HEK293 (cell line): ENCODE measurements around the gene PRKACB.
A peak's percentile ranks its signal among the peaks of the same experiment; 100 is the strongest.

Experiments used
- CTCF ChIA-PET: fragments of 350-600 bp; formaldehyde crosslinking; extraction: SDS; loops from one replicate; lab custom pipeline; 2021; ENCODE audit warnings: antibody characterized with exemption; lab: Yijun Ruan, JAX
- POLR2A ChIA-PET: fragments of 300-600 bp; formaldehyde crosslinking; extraction: SDS; loops from one replicate; lab custom pipeline; 2020; ENCODE audit warnings: antibody characterized with exemption, inconsistent platforms; lab: Yijun Ruan, JAX
- H3K27ac ChIP-seq: fragments of 200-500 bp; sonication (Bioruptor generic); 2 replicates; pipeline ENCODE4 v1.5.1; 2014; ENCODE audit warnings: low read depth, low read length, control low read depth, inconsistent platforms; ENCODE audit errors: extremely low read depth
- H3K36me3 ChIP-seq, 2 experiments: fragments of 200-500 bp in 1 of 2; sonication (Bioruptor generic) in 1 of 2; 1 replicate in 1 of 2; 2 replicates in 1 of 2; pipeline ENCODE4 v1.5.1; 2014 to 2017; ENCODE audit warnings: inconsistent platforms in 2 of 2, low read length in 2 of 2; ENCODE audit not compliant: control insufficient read depth in 2 of 2, insufficient read depth in 1 of 2
- H3K4me1 ChIP-seq: fragments of 200-500 bp; sonication (Bioruptor generic); 2 replicates; pipeline ENCODE4 v1.5.1; 2014; ENCODE audit warnings: mild to moderate bottlenecking, low read length, inconsistent platforms; ENCODE audit not compliant: control insufficient read depth, insufficient read depth
- H3K4me3 ChIP-seq: 2 replicates; pipeline ENCODE4 v1.5.1; 2011; ENCODE audit warnings: low read depth, mild to moderate bottlenecking, control low read depth, low read length, moderate library complexity
- H3K9me3 ChIP-seq: fragments of 200-500 bp; sonication (Bioruptor generic); 2 replicates; pipeline ENCODE4 v1.5.1; 2014; ENCODE audit warnings: low read depth, low read length, inconsistent platforms; ENCODE audit not compliant: control insufficient read depth, insufficient read depth
- FEZF1 ChIP-seq: fragments of 450-650 bp; formaldehyde crosslinking; IDR thresholded peaks from 2 replicates; pipeline ENCODE4 v1.5.1; 2016; ENCODE audit warnings: missing biosample characterization, missing genetic modification characterization
- GLIS2 ChIP-seq: fragments of 450-650 bp; formaldehyde crosslinking; IDR thresholded peaks from 2 replicates; pipeline ENCODE4 v1.5.1; 2016; ENCODE audit warnings: missing biosample characterization, missing genetic modification characterization
- TRIM28 ChIP-seq: IDR thresholded peaks from 2 replicates; pipeline ENCODE4 v1.6.1; 2011; ENCODE audit warnings: low read length, control low read depth, borderline replicate concordance
- YY2 ChIP-seq: fragments of 450-650 bp; formaldehyde crosslinking; IDR thresholded peaks from 2 replicates; pipeline ENCODE4 v1.5.1; 2016; ENCODE audit warnings: missing biosample characterization, missing genetic modification characterization
- ZBTB1 ChIP-seq: fragments of 450-650 bp; formaldehyde crosslinking; IDR thresholded peaks from 2 replicates; pipeline ENCODE4 v1.5.1; 2016; ENCODE audit warnings: missing biosample characterization, missing genetic modification characterization
- ZBTB7A ChIP-seq: fragments of 450-650 bp; formaldehyde crosslinking; IDR thresholded peaks from 2 replicates; pipeline ENCODE4 v1.5.1; 2016; ENCODE audit warnings: low read depth, missing biosample characterization, missing genetic modification characterization
- ZFHX2 ChIP-seq: fragments of 450-650 bp; formaldehyde crosslinking; conservative IDR thresholded peaks from 2 replicates; pipeline ENCODE4 v1.5.1; 2016; ENCODE audit warnings: missing biosample characterization, missing genetic modification characterization
- ZFP37 ChIP-seq: fragments of 450-650 bp; formaldehyde crosslinking; IDR thresholded peaks from 2 replicates; pipeline ENCODE4 v1.5.1; 2016; ENCODE audit warnings: missing biosample characterization, missing genetic modification characterization
- ZIC2 ChIP-seq: fragments of 450-650 bp; formaldehyde crosslinking; IDR thresholded peaks from 2 replicates; pipeline ENCODE4 v1.5.1; 2016; ENCODE audit warnings: missing biosample characterization, missing genetic modification characterization
- ZNF114 ChIP-seq: fragments of 450-650 bp; formaldehyde crosslinking; IDR thresholded peaks from 2 replicates; pipeline ENCODE4 v1.5.0; 2017; ENCODE audit warnings: missing biosample characterization, missing genetic modification characterization
- ZNF157 ChIP-seq: fragments of 450-650 bp; formaldehyde crosslinking; IDR thresholded peaks from 2 replicates; pipeline ENCODE4 v1.5.1; 2016; ENCODE audit warnings: missing biosample characterization, missing genetic modification characterization
- ZNF184 ChIP-seq: fragments of 450-650 bp; IDR thresholded peaks from 2 replicates; pipeline ENCODE4 v1.5.1; 2018; ENCODE audit warnings: missing biosample characterization, mild to moderate bottlenecking, missing genetic modification characterization
- ZNF202 ChIP-seq: fragments of 450-650 bp; formaldehyde crosslinking; IDR thresholded peaks from 2 replicates; pipeline ENCODE4 v1.5.1; 2016; ENCODE audit warnings: missing biosample characterization, missing genetic modification characterization, borderline replicate concordance
- ZNF221 ChIP-seq: fragments of 450-650 bp; formaldehyde crosslinking; IDR thresholded peaks from 2 replicates; pipeline ENCODE4 v1.5.1; 2017; ENCODE audit warnings: missing biosample characterization, missing genetic modification characterization, borderline replicate concordance
- ZNF701 ChIP-seq: fragments of 450-650 bp; formaldehyde crosslinking; IDR thresholded peaks from 2 replicates; pipeline ENCODE4 v1.5.1; 2016; ENCODE audit warnings: missing biosample characterization, missing genetic modification characterization
- ZNF792 ChIP-seq: fragments of 450-650 bp; formaldehyde crosslinking; IDR thresholded peaks from 2 replicates; pipeline ENCODE4 v1.5.1; 2016; ENCODE audit warnings: missing biosample characterization, missing genetic modification characterization
- ZSCAN23 ChIP-seq: fragments of 450-650 bp; formaldehyde crosslinking; IDR thresholded peaks from 2 replicates; pipeline ENCODE4 v1.5.1; 2016; ENCODE audit warnings: missing biosample characterization, missing genetic modification characterization
- TF ChIP-seq, protein P1 (sequence below): fragments of 450-650 bp; formaldehyde crosslinking; IDR thresholded peaks from 2 replicates; pipeline ENCODE4 v1.5.1; 2017; ENCODE audit warnings: missing biosample characterization, missing genetic modification characterization
- TF ChIP-seq, protein P2 (sequence below): fragments of 450-650 bp; formaldehyde crosslinking; IDR thresholded peaks from 2 replicates; pipeline ENCODE4 v1.5.1; 2016; ENCODE audit warnings: missing biosample characterization, missing genetic modification characterization
- TF ChIP-seq, protein P3 (sequence below): fragments of 450-650 bp; formaldehyde crosslinking; IDR thresholded peaks from 2 replicates; pipeline ENCODE4 v1.5.1; 2016; ENCODE audit warnings: missing biosample characterization, missing genetic modification characterization
- TF ChIP-seq, protein P4 (sequence below): fragments of 450-650 bp; formaldehyde crosslinking; IDR thresholded peaks from 2 replicates; pipeline ENCODE4 v1.5.1; 2016; ENCODE audit warnings: missing biosample characterization, missing genetic modification characterization
- TF ChIP-seq, protein P5 (sequence below): fragments of 450-650 bp; formaldehyde crosslinking; IDR thresholded peaks from 2 replicates; pipeline ENCODE4 v1.5.1; 2016; ENCODE audit warnings: missing biosample characterization, missing genetic modification characterization
- TF ChIP-seq, protein P6 (sequence below): IDR thresholded peaks from 2 replicates; pipeline ENCODE4 v1.6.1; 2011; ENCODE audit warnings: mild to moderate bottlenecking, low read depth, low read length, borderline replicate concordance

The PRKACB gene

DNA sequence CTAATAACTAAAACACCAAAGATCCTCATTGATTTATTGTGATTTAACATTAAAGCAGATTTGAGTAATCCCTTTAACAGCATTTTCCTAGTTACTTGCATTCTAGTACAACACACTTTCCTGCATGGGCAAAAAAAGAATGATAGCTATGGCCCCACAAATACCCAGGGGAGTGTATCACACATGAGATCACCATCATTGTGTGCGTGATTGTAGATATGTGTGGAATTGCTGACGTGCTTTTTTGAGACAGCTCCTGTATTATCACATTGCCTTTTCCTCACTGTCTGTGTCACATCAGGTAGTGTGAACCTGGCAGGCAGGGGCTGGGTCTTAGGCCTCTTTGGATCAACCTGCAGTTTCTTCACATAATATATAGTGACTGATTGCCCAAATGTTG is 109.0 kb downstream of the PRKACB start:
- H3K4me1 ChIP-seq, result no peaks in the 10 kb centered on the region
- TF ChIP-seq ZNF221 (tag by site-specific recombination) (no peak), FEZF1 (tag by site-specific recombination) (no peak), YY2 (tag by site-specific recombination) (no peak), ZFHX2 (tag by site-specific recombination) (no peak)
- TF ChIP-seq, protein P1, sequence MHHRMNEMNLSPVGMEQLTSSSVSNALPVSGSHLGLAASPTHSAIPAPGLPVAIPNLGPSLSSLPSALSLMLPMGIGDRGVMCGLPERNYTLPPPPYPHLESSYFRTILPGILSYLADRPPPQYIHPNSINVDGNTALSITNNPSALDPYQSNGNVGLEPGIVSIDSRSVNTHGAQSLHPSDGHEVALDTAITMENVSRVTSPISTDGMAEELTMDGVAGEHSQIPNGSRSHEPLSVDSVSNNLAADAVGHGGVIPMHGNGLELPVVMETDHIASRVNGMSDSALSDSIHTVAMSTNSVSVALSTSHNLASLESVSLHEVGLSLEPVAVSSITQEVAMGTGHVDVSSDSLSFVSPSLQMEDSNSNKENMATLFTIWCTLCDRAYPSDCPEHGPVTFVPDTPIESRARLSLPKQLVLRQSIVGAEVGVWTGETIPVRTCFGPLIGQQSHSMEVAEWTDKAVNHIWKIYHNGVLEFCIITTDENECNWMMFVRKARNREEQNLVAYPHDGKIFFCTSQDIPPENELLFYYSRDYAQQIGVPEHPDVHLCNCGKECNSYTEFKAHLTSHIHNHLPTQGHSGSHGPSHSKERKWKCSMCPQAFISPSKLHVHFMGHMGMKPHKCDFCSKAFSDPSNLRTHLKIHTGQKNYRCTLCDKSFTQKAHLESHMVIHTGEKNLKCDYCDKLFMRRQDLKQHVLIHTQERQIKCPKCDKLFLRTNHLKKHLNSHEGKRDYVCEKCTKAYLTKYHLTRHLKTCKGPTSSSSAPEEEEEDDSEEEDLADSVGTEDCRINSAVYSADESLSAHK, result no peak
- ChIA-PET CTCF (no interaction called here), POLR2A (no interaction called here)
- no peaks in the 10 kb centered on the region for H3K36me3 ChIP-seq
- H3K27ac ChIP-seq, result no peak overlapping the region
- H3K9me3 ChIP-seq, result no peaks in the 10 kb centered on the region
- H3K4me3 ChIP-seq, result no peak overlapping the region

DNA sequence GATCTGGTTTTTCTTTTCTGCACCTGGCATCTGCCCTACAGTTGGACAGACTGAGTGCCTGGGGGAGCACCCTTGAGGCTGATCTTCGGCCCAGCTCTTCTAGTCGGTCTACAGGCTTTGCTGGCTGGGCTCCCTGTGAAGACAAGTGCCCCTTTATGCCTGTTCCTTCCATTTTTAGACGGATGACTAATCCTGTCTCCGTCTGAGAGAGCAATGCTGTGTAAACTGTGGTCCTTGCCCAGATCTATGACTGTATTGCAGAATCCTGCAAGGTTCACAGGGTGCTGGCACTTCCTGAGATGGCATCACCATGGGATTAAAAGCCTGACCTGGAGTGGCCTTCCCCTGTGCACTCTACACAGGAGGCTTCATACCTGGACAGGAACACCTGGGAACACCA is 109.8 kb downstream of the PRKACB start:
- no peak overlapping the region for H3K27ac ChIP-seq
- CTCF ChIA-PET, result no interaction called here
- TF ChIP-seq ZIC2 (peak; percentile 54), TRIM28 (no peak), ZNF184 (tag by site-specific recombination) (no peak), ZNF792 (0 out of 2 replicates have a peak, but pooled peaks have one; percentile 45), ZNF202 (tag by site-specific recombination) (no peak), ZNF157 (tag by site-specific recombination) (no peak), ZSCAN23 (tag by site-specific recombination) (no peak), ZBTB1 (tag by site-specific recombination) (no peak), ZNF701 (no peak), ZBTB7A (tag by site-specific recombination) (no peak), ZNF114 (tag by site-specific recombination) (no peak), GLIS2 (no peak), ZFP37 (peak; percentile 31; the same call in 1 of the 2 replicates)
- TF ChIP-seq, protein P2, sequence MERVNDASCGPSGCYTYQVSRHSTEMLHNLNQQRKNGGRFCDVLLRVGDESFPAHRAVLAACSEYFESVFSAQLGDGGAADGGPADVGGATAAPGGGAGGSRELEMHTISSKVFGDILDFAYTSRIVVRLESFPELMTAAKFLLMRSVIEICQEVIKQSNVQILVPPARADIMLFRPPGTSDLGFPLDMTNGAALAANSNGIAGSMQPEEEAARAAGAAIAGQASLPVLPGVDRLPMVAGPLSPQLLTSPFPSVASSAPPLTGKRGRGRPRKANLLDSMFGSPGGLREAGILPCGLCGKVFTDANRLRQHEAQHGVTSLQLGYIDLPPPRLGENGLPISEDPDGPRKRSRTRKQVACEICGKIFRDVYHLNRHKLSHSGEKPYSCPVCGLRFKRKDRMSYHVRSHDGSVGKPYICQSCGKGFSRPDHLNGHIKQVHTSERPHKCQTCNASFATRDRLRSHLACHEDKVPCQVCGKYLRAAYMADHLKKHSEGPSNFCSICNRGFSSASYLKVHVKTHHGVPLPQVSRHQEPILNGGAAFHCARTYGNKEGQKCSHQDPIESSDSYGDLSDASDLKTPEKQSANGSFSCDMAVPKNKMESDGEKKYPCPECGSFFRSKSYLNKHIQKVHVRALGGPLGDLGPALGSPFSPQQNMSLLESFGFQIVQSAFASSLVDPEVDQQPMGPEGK (tag by site-specific recombination), result no peak
- TF ChIP-seq, protein P3, sequence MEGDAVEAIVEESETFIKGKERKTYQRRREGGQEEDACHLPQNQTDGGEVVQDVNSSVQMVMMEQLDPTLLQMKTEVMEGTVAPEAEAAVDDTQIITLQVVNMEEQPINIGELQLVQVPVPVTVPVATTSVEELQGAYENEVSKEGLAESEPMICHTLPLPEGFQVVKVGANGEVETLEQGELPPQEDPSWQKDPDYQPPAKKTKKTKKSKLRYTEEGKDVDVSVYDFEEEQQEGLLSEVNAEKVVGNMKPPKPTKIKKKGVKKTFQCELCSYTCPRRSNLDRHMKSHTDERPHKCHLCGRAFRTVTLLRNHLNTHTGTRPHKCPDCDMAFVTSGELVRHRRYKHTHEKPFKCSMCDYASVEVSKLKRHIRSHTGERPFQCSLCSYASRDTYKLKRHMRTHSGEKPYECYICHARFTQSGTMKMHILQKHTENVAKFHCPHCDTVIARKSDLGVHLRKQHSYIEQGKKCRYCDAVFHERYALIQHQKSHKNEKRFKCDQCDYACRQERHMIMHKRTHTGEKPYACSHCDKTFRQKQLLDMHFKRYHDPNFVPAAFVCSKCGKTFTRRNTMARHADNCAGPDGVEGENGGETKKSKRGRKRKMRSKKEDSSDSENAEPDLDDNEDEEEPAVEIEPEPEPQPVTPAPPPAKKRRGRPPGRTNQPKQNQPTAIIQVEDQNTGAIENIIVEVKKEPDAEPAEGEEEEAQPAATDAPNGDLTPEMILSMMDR (tag by site-specific recombination), result no peak
- TF ChIP-seq, protein P4, sequence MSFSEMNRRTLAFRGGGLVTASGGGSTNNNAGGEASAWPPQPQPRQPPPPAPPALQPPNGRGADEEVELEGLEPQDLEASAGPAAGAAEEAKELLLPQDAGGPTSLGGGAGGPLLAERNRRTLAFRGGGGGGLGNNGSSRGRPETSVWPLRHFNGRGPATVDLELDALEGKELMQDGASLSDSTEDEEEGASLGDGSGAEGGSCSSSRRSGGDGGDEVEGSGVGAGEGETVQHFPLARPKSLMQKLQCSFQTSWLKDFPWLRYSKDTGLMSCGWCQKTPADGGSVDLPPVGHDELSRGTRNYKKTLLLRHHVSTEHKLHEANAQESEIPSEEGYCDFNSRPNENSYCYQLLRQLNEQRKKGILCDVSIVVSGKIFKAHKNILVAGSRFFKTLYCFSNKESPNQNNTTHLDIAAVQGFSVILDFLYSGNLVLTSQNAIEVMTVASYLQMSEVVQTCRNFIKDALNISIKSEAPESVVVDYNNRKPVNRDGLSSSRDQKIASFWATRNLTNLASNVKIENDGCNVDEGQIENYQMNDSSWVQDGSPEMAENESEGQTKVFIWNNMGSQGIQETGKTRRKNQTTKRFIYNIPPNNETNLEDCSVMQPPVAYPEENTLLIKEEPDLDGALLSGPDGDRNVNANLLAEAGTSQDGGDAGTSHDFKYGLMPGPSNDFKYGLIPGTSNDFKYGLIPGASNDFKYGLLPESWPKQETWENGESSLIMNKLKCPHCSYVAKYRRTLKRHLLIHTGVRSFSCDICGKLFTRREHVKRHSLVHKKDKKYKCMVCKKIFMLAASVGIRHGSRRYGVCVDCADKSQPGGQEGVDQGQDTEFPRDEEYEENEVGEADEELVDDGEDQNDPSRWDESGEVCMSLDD, result no peak
- TF ChIP-seq, protein P5, sequence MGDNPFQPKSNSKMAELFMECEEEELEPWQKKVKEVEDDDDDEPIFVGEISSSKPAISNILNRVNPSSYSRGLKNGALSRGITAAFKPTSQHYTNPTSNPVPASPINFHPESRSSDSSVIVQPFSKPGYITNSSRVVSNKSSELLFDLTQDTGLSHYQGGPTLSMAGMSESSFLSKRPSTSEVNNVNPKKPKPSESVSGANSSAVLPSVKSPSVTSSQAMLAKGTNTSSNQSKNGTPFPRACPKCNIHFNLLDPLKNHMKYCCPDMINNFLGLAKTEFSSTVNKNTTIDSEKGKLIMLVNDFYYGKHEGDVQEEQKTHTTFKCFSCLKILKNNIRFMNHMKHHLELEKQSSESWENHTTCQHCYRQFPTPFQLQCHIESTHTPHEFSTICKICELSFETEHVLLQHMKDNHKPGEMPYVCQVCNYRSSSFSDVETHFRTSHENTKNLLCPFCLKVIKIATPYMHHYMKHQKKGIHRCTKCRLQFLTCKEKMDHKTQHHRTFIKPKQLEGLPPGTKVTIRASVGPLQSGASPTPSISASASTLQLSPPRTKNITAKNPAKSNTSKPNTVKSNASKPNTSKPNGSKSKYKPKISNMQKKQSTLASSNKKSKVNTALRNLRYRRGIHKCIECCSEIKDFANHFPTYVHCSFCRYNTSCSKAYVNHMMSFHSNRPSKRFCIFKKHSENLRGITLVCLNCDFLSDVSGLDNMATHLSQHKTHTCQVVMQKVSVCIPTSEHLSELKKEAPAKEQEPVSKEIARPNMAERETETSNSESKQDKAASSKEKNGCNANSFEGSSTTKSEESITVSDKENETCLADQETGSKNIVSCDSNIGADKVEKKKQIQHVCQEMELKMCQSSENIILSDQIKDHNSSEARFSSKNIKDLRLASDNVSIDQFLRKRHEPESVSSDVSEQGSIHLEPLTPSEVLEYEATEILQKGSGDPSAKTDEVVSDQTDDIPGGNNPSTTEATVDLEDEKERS (tag by site-specific recombination), result no peak
- TF ChIP-seq, protein P6, sequence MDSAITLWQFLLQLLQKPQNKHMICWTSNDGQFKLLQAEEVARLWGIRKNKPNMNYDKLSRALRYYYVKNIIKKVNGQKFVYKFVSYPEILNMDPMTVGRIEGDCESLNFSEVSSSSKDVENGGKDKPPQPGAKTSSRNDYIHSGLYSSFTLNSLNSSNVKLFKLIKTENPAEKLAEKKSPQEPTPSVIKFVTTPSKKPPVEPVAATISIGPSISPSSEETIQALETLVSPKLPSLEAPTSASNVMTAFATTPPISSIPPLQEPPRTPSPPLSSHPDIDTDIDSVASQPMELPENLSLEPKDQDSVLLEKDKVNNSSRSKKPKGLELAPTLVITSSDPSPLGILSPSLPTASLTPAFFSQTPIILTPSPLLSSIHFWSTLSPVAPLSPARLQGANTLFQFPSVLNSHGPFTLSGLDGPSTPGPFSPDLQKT, result no peak

More for the DNA sequence above, 109.8 kb downstream of the PRKACB start:
- no peaks in the 10 kb centered on the region for H3K9me3 ChIP-seq
- POLR2A ChIA-PET, result no interaction called here
- H3K4me1 ChIP-seq, result no peaks in the 10 kb centered on the region
- no peak overlapping the region for H3K4me3 ChIP-seq
- no peaks in the 10 kb centered on the region for H3K36me3 ChIP-seq
